ENCODE data around the gene PRKD3.

The PRKD3 gene

DNA sequence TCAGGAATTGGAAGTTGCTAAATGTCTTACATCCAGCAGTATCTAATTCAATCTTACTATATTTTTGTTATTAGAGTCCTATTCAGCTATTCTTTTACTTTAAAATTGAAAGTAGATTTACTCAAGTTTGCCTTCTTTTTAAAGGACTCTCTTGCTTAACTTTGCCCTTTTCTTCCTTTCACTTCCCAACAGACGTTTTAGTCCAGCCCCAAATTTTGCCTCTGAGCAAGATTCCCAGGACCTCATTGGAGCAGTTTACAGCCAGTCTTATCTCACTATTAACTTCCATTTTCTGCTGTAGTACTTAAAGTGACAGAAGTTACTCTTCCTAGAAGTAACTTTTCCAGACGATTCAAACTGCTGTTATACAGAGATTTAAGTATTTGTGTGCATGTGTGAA, 1.7 kb upstream of the PRKD3 start:
- no peak for TF ChIP-seq TEAD4 (IDR thresholded peaks at IDR 0.05)
- no peak for TF ChIP-seq TCF12 (IDR thresholded peaks at IDR 0.05; ENCODE audit: low read depth)
- TF ChIP-seq YY1 (IDR thresholded peaks at IDR 0.05; ENCODE audit: low read depth): no peak
- TF ChIP-seq, protein P1, sequence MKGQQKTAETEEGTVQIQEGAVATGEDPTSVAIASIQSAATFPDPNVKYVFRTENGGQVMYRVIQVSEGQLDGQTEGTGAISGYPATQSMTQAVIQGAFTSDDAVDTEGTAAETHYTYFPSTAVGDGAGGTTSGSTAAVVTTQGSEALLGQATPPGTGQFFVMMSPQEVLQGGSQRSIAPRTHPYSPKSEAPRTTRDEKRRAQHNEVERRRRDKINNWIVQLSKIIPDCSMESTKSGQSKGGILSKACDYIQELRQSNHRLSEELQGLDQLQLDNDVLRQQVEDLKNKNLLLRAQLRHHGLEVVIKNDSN (IDR thresholded peaks at IDR 0.05): no peak
- no peak for TF ChIP-seq RAD21 (IDR thresholded peaks at IDR 0.05; ENCODE audit: low read depth)
- no peak for TF ChIP-seq CEBPB (IDR thresholded peaks at IDR 0.05)
- TF ChIP-seq CREB1 (IDR thresholded peaks at IDR 0.05; ENCODE audit: low read depth): no peak
- TF ChIP-seq, protein P2, sequence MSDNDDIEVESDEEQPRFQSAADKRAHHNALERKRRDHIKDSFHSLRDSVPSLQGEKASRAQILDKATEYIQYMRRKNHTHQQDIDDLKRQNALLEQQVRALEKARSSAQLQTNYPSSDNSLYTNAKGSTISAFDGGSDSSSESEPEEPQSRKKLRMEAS (IDR thresholded peaks at IDR 0.05): no peak
- TF ChIP-seq NFIC (IDR thresholded peaks at IDR 0.05): no peak
- TF ChIP-seq EGR1 (IDR thresholded peaks at IDR 0.05): no peak
- TF ChIP-seq, protein P3, sequence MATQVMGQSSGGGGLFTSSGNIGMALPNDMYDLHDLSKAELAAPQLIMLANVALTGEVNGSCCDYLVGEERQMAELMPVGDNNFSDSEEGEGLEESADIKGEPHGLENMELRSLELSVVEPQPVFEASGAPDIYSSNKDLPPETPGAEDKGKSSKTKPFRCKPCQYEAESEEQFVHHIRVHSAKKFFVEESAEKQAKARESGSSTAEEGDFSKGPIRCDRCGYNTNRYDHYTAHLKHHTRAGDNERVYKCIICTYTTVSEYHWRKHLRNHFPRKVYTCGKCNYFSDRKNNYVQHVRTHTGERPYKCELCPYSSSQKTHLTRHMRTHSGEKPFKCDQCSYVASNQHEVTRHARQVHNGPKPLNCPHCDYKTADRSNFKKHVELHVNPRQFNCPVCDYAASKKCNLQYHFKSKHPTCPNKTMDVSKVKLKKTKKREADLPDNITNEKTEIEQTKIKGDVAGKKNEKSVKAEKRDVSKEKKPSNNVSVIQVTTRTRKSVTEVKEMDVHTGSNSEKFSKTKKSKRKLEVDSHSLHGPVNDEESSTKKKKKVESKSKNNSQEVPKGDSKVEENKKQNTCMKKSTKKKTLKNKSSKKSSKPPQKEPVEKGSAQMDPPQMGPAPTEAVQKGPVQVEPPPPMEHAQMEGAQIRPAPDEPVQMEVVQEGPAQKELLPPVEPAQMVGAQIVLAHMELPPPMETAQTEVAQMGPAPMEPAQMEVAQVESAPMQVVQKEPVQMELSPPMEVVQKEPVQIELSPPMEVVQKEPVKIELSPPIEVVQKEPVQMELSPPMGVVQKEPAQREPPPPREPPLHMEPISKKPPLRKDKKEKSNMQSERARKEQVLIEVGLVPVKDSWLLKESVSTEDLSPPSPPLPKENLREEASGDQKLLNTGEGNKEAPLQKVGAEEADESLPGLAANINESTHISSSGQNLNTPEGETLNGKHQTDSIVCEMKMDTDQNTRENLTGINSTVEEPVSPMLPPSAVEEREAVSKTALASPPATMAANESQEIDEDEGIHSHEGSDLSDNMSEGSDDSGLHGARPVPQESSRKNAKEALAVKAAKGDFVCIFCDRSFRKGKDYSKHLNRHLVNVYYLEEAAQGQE (IDR thresholded peaks at IDR 0.05; ENCODE audit: low read depth): no peak
- TF ChIP-seq TAF1 (IDR thresholded peaks at IDR 0.05; ENCODE audit: low read depth): no peak
- no peak for TF ChIP-seq ZBTB7A (IDR thresholded peaks at IDR 0.05; ENCODE audit: low read depth)
- no peak for TF ChIP-seq EP300 (IDR thresholded peaks at IDR 0.05; ENCODE audit: borderline replicate concordance)
- TF ChIP-seq FOXM1 (IDR thresholded peaks at IDR 0.05; ENCODE audit: borderline replicate concordance, low read depth): no peak

DNA sequence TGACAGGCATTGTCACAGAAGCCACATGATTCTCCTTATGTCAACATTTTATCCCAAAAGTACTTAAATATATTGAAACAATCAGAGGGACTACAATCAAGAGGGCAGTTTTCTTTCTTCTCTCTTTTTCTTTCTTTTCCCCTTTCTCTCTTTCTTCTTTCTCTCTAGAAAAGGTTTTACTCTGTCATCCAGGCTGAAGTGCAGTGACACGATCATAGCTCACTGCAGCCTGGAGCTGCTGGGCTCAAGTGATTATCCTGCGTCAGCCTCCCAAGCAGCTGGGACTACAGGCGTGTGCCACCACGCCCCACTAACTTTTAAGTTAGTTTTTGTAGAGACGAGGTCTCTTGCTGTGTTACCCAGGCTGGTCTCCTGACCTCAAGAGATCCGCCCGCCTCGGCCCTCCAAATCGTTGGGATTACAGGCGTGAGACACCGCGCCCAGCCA, 1.0 kb upstream of the PRKD3 start:
- TF ChIP-seq EGR1 (IDR thresholded peaks at IDR 0.05) (no peak), NFIC (IDR thresholded peaks at IDR 0.05) (no peak), TCF12 (IDR thresholded peaks at IDR 0.05; ENCODE audit: low read depth) (no peak)
- TF ChIP-seq, protein P2 (IDR thresholded peaks at IDR 0.05): no peak

DNA sequence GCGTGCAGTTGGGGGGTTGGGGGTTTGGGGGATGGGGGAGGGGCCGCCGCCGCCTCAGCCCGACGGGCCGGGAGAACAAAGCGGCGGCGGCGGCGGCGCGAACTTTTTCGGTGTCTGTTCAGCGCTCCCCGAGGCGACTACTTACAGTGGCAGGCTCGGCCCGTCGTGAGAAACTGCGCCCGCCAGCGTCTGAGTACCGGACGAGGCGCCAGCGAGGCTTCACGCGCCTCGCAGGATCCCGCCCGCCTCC, 172 bp downstream of the PRKD3 start:
- TF ChIP-seq, protein P2 (IDR thresholded peaks at IDR 0.05): peak; percentile 12
- TF ChIP-seq RAD21 (IDR thresholded peaks at IDR 0.05; ENCODE audit: low read depth): no peak
- no peak for TF ChIP-seq NFIC (IDR thresholded peaks at IDR 0.05)

DNA sequence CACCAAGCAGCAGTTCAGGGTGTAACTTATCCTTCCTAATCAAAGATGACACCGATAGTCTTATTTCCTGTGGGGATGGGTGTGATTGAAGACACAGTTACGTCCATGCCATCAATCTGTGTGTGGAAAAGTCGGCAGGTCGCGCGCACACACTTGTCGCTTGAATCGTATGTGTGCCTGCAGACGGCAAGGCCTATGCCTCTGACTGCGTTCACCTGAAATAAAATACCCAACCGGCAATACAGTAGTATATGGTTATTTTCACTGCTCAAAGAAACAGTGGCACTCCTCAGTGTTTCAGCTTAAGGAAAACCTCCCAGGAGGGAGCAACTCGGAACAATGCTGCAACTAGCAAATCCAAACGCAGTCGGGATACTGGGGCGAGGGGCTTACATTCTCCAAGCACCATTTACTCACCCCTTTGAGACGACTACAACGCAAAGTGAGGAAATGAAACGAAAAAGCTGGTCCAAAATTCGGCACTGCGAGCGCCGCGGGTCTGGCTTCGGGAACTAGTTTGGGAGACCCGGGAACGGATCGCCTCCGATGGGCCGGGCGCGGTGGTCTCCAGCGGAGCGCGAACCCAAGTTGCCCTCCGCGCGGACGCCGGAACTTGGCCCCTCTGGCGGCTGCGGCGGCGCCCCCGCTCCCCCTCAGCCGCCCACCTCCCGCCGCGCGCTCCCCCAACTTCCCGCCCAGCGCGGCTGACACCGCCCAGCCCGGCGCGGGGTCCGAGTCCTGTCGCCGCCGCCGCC, 675 bp downstream of the PRKD3 start:
- TF ChIP-seq ZBTB7A (IDR thresholded peaks at IDR 0.05; ENCODE audit: low read depth) (peak; percentile 81), TEAD4 (IDR thresholded peaks at IDR 0.05) (no peak), TCF12 (IDR thresholded peaks at IDR 0.05; ENCODE audit: low read depth) (no peak), YY1 (IDR thresholded peaks at IDR 0.05; ENCODE audit: low read depth) (no peak), RAD21 (IDR thresholded peaks at IDR 0.05; ENCODE audit: low read depth) (no peak), TAF1 (IDR thresholded peaks at IDR 0.05; ENCODE audit: low read depth) (no peak), EGR1 (IDR thresholded peaks at IDR 0.05) (peak; percentile 18; the same call in 1 of the 2 replicates)
- TF ChIP-seq, protein P3 (IDR thresholded peaks at IDR 0.05; ENCODE audit: low read depth): no peak
- TF ChIP-seq, protein P1 (IDR thresholded peaks at IDR 0.05): no peak

DNA sequence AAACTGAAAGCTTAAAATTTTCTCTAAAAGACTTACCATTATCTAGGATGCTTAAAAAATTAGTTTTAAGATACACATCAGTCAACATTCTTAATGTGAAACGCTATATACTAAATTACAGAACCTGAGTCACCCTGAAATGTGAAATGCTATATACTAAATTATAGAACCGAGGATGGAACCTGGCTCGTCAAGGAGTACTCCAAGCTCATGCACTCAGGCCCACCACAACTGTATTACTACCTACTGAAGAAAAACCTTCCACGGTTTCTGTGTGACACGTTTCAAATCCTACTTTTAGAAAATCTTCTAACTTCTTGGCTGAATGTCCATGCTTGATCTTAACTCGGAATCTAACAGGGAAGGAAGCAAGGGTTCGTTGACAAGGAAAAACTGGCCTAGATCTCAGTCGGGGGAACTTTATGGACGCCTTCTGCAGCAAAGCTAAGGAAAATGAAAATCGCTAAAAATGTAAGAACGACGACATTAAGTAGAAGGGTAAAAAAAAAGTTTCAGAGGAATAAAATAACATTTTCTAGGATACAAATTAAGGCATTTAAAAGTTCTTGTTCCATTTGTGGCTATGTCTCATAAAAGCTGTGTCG, 1.4 kb downstream of the PRKD3 start:
- TF ChIP-seq CEBPB (IDR thresholded peaks at IDR 0.05): no peak
- TF ChIP-seq RAD21 (IDR thresholded peaks at IDR 0.05; ENCODE audit: low read depth): no peak
- no peak for TF ChIP-seq ZBTB7A (IDR thresholded peaks at IDR 0.05; ENCODE audit: low read depth)
- TF ChIP-seq YY1 (IDR thresholded peaks at IDR 0.05; ENCODE audit: low read depth): no peak
- no peak for TF ChIP-seq FOXM1 (IDR thresholded peaks at IDR 0.05; ENCODE audit: borderline replicate concordance, low read depth)
- TF ChIP-seq EGR1 (IDR thresholded peaks at IDR 0.05): no peak
- TF ChIP-seq TAF1 (IDR thresholded peaks at IDR 0.05; ENCODE audit: low read depth): no peak
- TF ChIP-seq EP300 (IDR thresholded peaks at IDR 0.05; ENCODE audit: borderline replicate concordance): no peak

DNA sequence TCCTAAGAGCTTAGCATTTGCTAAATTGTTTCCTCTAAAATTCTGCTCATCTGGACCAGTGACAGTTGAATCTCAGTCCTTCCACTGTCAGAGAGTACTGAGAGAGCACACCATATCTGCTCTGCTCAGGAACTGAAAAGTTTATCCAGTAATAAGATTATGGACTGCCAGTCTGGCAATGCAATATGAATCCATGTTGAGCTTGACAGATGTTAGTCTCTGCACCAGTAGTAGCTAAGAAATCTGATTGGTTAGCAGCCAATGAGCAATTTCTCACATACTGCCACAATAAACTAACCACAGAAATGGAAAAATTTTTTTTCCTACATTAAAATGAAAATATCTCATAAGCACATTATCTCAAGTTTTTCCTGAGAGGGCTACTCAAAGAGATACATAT, 2.3 kb downstream of the PRKD3 start:
- TF ChIP-seq, protein P2 (IDR thresholded peaks at IDR 0.05): no peak
- TF ChIP-seq YY1 (IDR thresholded peaks at IDR 0.05; ENCODE audit: low read depth): no peak
- no peak for TF ChIP-seq FOXM1 (IDR thresholded peaks at IDR 0.05; ENCODE audit: borderline replicate concordance, low read depth)
- no peak for TF ChIP-seq CEBPB (IDR thresholded peaks at IDR 0.05)

Data from Ishikawa (cell line).